Esophagus squamous epithelium (tissue), 5 donors: Measurements from ENCODE around the gene CBFA2T3. TPM values are rescaled to one million over a fixed set of nuclear protein-coding genes. Genes with fewer than 3 reads are reported as not detected.
"Not testable (repeated sequence)": the region's sequence is repeated elsewhere in the genome, so short reads cannot be mapped to it uniquely, and the experiment has no call there.

Experiments
- DNase-seq: peaks from one replicate; lab custom pipeline; 2025; lab: John Stamatoyannopoulos, UW
- H3K27ac ChIP-seq, 4 donors: fragments of 200-600 bp; sonication (generic); one replicate each; pipeline ENCODE4 v1.5.1; 2016 to 2019; ENCODE audit warnings: mild to moderate bottlenecking in 1 of 4
- H3K27me3 ChIP-seq, 4 donors: fragments of 200-600 bp; sonication (generic); 1 replicate in 3 of 4; 2 replicates in 1 of 4; pipeline versions ENCODE4 v1.5.1 to v1.6.0; 2017 to 2021; ENCODE audit warnings: antibody characterized with exemption in 1 of 4
- H3K36me3 ChIP-seq, 3 donors: fragments of 200-600 bp; sonication (generic); one replicate each; pipeline ENCODE4 v1.5.1; 2016 to 2019
- H3K4me1 ChIP-seq, 3 donors: fragments of 200-600 bp; sonication (generic); one replicate each; pipeline ENCODE4 v1.5.1; 2017 to 2019
- H3K4me3 ChIP-seq, 4 donors: fragments of 200-600 bp; sonication (generic); 1 replicate in 3 of 4; 2 replicates in 1 of 4; pipeline ENCODE4 v1.5.1; 2016 to 2019; ENCODE audit warnings: mild to moderate bottlenecking in 2 of 4, moderate library complexity in 1 of 4
- H3K9me3 ChIP-seq, 3 donors: fragments of 200-600 bp; sonication (generic); one replicate each; pipeline ENCODE4 v1.5.1; 2016 to 2019
- POLR2A ChIP-seq, 4 donors: fragments of 450-650 bp; IDR thresholded peaks; one replicate each; pipeline ENCODE4 v1.6.1; 2017; ENCODE audit warnings: antibody characterized with exemption in 4 of 4, mild to moderate bottlenecking in 4 of 4, moderate library complexity in 3 of 4
- WGBS, 2 donors: methylation state at CpG; one replicate each; pipeline ENCODE4 v1.1.5; 2018; 5-methylcytosine and 5-hydroxymethylcytosine counted together
- intact Hi-C: fragments of 100-400 bp; cut with DNase I; formaldehyde crosslinking; loops from one replicate; pipeline ENCODE4 v1.15.0; 2022
- total RNA-seq, 4 donors: library from RNA; depleted of rRNA; stranded (reverse); fragments of >200 nt; gene quantifications; one replicate each; pipeline ENCODE4 v1.1.0, GENCODE V29; 2016
- TF ChIP-seq, protein P1 (sequence below), 6 experiments: fragments of 450-650 bp in 4 of 6; fragments of 200-600 bp in 2 of 6; sonication (generic) in 2 of 6; IDR thresholded peaks; one replicate each; pipeline ENCODE4 v1.5.1; 2016 to 2019; ENCODE audit warnings: antibody characterized with exemption in 6 of 6, mild to moderate bottlenecking in 4 of 6, moderate library complexity in 4 of 6
- donor health status: DM: yes; HTN: yes; CAD: no.

Gene CBFA2T3
- total RNA-seq, 4 donors from 2014 or later, result 0.18 to 2.7 (median 1.4) TPM

DNA sequence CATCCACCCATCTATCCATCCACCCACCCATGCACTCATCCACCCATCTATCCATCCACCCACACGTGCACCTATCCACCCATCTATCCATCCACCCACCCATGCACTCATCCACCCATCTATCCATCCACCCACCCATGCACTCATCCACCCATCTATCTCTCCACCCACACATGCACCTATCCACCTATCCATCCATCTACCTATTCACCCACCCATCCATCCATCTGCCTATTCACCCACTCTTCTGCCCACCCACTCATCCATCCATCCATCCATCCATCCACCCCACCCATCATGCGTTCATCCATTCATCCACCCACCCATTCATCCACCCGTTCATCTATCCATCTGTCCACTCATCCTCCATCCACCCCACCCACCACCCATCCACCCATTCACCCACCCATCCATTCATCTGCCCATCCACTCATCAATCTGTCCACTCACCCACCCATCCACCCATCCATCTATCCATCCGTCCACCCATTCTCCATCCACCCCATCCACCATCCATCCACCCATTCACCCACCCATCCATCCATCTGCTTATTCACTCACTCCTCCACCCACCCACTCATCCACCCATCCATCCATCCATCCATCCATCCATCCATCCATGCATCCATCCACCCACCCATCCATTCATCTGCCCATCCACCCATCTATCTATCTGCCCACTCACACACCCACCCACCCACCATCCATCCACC is 35.1 kb upstream of the CBFA2T3 start:
- Histone ChIP-seq H3K27ac (no peak overlapping the region), H3K4me3 (no peak overlapping the region), H3K9me3 (no peaks in the 10 kb centered on the region), H3K36me3 (no peaks in the 10 kb centered on the region), H3K4me1 (no peaks in the 10 kb centered on the region), H3K27me3 (peaks cover 0 to 71% (median 1%) of the 10 kb centered on the region in 4 donors)
- 81% methylated on average over 4 of the region's 4 CpGs for WGBS, 2 donors
- DNase-seq, result no peak
- TF ChIP-seq, protein P1, sequence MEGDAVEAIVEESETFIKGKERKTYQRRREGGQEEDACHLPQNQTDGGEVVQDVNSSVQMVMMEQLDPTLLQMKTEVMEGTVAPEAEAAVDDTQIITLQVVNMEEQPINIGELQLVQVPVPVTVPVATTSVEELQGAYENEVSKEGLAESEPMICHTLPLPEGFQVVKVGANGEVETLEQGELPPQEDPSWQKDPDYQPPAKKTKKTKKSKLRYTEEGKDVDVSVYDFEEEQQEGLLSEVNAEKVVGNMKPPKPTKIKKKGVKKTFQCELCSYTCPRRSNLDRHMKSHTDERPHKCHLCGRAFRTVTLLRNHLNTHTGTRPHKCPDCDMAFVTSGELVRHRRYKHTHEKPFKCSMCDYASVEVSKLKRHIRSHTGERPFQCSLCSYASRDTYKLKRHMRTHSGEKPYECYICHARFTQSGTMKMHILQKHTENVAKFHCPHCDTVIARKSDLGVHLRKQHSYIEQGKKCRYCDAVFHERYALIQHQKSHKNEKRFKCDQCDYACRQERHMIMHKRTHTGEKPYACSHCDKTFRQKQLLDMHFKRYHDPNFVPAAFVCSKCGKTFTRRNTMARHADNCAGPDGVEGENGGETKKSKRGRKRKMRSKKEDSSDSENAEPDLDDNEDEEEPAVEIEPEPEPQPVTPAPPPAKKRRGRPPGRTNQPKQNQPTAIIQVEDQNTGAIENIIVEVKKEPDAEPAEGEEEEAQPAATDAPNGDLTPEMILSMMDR (IDR thresholded peaks at IDR 0.05), result no peak
- TF ChIP-seq POLR2A (IDR thresholded peaks at IDR 0.05), result no peak
- intact Hi-C loops, result loop anchor here (10.0 kb wide), 1 partner anchor 613 kb away; no protein-coding TSS in a partner anchor

DNA sequence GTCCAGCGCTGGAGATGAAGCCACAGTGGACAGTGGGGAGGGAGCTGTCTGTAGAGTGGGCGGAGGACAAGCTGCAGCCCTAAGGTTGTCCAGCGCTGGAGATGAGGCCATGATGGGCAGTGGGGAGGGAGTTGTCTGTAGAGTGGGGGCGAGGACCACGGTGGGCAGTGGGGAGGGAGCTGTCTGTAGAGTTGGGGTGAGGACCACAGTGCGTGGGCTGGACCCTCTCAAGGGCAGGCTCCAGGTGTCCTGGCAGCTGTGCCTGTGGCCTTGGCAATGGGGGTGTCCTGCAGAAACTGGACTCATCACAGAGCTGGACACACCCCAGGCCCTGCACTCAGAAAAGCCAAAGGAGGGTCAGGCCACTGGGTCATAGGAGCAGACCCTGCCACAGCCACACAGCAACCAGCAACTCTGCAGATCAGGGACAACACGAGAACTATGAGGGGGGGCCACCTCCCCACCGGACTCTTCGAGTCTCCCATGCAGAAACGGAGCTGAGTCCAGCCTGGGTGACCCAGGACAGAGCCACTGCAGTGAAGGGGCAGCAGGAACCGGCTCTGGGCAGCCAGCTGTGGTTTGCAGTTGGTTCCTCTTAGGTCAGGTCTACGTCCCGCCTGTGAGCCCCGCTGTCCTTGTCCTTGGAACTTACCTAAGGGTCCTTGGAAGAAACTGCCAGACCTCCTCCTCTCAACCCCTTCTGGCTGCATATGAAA is 33.4 kb upstream of the CBFA2T3 start:
- 71 to 82% methylated on average over 10 to 12 of the region's 14 CpGs for WGBS, 2 donors
- intact Hi-C loops, result loop anchor here (10.0 kb wide), 1 partner anchor 614 kb away; no protein-coding TSS in a partner anchor
- peaks cover 0 to 79% (median 1%) of the 10 kb centered on the region in 4 donors for H3K27me3 ChIP-seq

DNA sequence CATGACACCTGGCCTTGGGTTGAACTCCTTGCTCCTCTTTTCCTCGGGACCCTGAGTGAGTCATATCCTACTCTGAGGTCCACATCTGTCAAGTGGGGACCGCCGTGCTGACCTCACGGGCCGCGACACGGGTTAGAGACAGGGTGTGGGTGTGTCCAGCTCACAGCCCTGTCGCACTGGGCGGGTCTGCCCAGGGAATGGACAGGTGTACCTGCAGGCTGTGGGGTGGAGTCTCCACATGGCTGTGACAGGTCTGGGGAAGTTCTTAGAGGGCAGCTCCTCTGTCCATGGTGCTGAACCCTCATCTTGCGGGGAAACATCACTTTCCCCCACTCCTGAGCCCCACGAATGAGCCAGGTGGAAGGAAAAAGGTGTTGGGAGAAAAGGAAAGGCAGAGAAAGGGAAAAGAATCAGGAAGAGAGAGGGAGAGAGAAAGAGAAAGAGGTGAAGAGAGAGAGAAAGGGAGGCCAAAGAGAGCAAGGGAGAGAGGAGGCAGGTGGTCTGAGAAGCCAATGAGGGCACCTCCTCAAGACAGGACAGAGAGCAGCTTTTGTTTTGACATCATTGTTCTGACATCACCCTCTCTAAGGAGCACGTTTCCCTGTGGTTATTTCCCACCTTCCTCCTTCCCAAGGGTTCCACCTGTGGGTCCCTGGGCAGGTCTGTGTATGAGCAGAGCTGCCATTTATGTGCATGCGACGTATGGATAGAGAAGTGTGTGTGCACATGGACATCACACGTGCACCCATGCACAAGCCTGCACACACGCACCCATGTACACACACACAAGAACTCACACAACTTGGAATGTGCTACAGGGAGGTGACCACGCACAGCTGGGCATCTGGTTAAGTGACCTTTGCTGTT is 32.6 kb upstream of the CBFA2T3 start:
- Histone ChIP-seq H3K27me3 (peaks cover 0 to 79% (median 1%) of the 10 kb centered on the region in 4 donors), H3K9me3 (no peaks in the 10 kb centered on the region), H3K4me1 (no peaks in the 10 kb centered on the region), H3K27ac (no peak overlapping the region), H3K36me3 (no peaks in the 10 kb centered on the region), H3K4me3 (no peak overlapping the region)
- TF ChIP-seq, protein P1 (IDR thresholded peaks at IDR 0.05), result no peak
- TF ChIP-seq POLR2A (IDR thresholded peaks at IDR 0.05), result no peak
- 52 to 58% methylated on average over 9 to 16 of the region's 17 CpGs for WGBS, 2 donors
- intact Hi-C loops, result loop anchor here (10.0 kb wide), 1 partner anchor 615 kb away; no protein-coding TSS in a partner anchor
- no peak for DNase-seq

More for the DNA sequence above, 33.4 kb upstream of the CBFA2T3 start:
- no peak overlapping the region for H3K4me3 ChIP-seq
- DNase-seq, result no peak
- H3K4me1 ChIP-seq, result no peaks in the 10 kb centered on the region
- no peak overlapping the region for H3K27ac ChIP-seq
- no peaks in the 10 kb centered on the region for H3K36me3 ChIP-seq
- no peaks in the 10 kb centered on the region for H3K9me3 ChIP-seq
- TF ChIP-seq, protein P1 (IDR thresholded peaks at IDR 0.05), result no peak
- TF ChIP-seq POLR2A (IDR thresholded peaks at IDR 0.05), result no peak

DNA sequence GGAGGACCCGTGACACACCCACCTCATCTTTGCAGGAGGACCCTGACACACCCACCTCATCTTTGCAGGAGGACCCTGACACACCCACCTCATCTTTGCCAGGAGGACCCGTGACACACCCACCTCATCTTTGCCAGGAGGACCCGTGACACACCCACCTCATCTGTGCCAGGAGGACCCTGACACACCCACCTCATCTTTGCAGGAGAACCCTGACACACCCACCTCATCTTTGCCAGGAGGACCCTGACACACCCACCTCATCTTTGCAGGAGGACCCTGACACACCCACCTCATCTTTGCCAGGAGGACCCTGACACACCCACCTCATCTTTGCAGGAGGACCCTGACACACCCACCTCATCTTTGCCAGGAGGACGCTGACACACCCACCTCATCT is 31.8 kb upstream of the CBFA2T3 start:
- H3K4me3 ChIP-seq, DNase-seq, H3K9me3 ChIP-seq, intact Hi-C loops, H3K36me3 ChIP-seq, H3K4me1 ChIP-seq, H3K27ac ChIP-seq: not testable (repeated sequence)
- WGBS, 2 donors, result 54 to 57% methylated on average over 3 to 4 of the region's 4 CpGs
- peaks cover 0 to 81% (median 1%) of the 10 kb centered on the region in 4 donors for H3K27me3 ChIP-seq
